K562 (cell line): ENCODE measurements around the gene SRRT. TPM values are rescaled to one million over a fixed set of nuclear protein-coding genes. Genes with fewer than 3 reads are reported as not detected.
A peak's percentile ranks its signal among the peaks of the same experiment; 100 is the strongest.

ENCODE experiments used
- BHLHE40 ChIP-seq: IDR thresholded peaks from 2 replicates; pipeline ENCODE4 v1.6.1; 2011; ENCODE audit warnings: low read length, improper control_type of control experiment
- CREB3L1 ChIP-seq: fragments of 450-650 bp; IDR thresholded peaks from 2 replicates; pipeline ENCODE4 v1.6.1; 2014; ENCODE audit warnings: low read depth, mild to moderate bottlenecking, moderate library complexity, borderline replicate concordance
- GATA2 ChIP-seq: sonication (generic); formaldehyde crosslinking; IDR thresholded peaks from 2 replicates; pipeline ENCODE4 v1.4.0; 2020; ENCODE audit warnings: mild to moderate bottlenecking, missing genetic modification reagents
- KLF16 ChIP-seq: IDR thresholded peaks from 2 replicates; pipeline ENCODE4 v1.6.1; 2016; ENCODE audit warnings: antibody characterized with exemption
- NFATC3 ChIP-seq: fragments of 450-650 bp; IDR thresholded peaks from 2 replicates; pipeline ENCODE4 v1.6.1; 2017; ENCODE audit warnings: mild to moderate bottlenecking
- NFRKB ChIP-seq: fragments of 450-650 bp; IDR thresholded peaks from 2 replicates; pipeline ENCODE4 v1.6.1; 2016; ENCODE audit warnings: low read depth
- POLR2B ChIP-seq: fragments of 450-650 bp; IDR thresholded peaks from 2 replicates; pipeline ENCODE4 v1.6.1; 2018; ENCODE audit warnings: low read depth; ENCODE audit not compliant: partially characterized antibody
- RAD21 ChIP-seq, 2 experiments: fragments of 250-450 bp in 1 of 2; fragments of 450-650 bp in 1 of 2; sonication (Bioruptor Pico) in 1 of 2; formaldehyde crosslinking in 1 of 2; IDR thresholded peaks in 1 of 2; conservative IDR thresholded peaks in 1 of 2; 2 replicates each; pipeline versions ENCODE4 v1.4.0 to v1.8.0; 2020 to 2022; ENCODE audit warnings: mild to moderate bottlenecking in 2 of 2, moderate library complexity in 1 of 2
- RBM25 ChIP-seq: fragments of 200-400 bp; formaldehyde crosslinking; IDR thresholded peaks from 2 replicates; pipeline ENCODE4 v1.6.1; 2018; ENCODE audit warnings: low read length, low read depth, moderate library complexity; ENCODE audit not compliant: severe bottlenecking
- SRF ChIP-seq, 2 experiments: fragments of 250-450, 450-650 bp in 1 of 2; sonication (Bioruptor Pico) in 1 of 2; sonication (generic) in 1 of 2; formaldehyde crosslinking; IDR thresholded peaks; 2 replicates each; pipeline versions ENCODE4 v1.5.0 to v1.5.1; 2020 to 2022; ENCODE audit warnings: mild to moderate bottlenecking in 1 of 2, missing genetic modification reagents in 1 of 2
- TBL1XR1 ChIP-seq, 2 experiments: IDR thresholded peaks; 2 replicates each; pipeline ENCODE4 v1.6.1; 2012; ENCODE audit warnings: improper control_type of control experiment in 2 of 2, low read length in 2 of 2, mild to moderate bottlenecking in 1 of 2
- TRIM28 ChIP-seq: fragments of 450-650 bp; IDR thresholded peaks from 2 replicates; pipeline ENCODE4 v1.6.1; 2017
- UBTF ChIP-seq, 2 experiments: IDR thresholded peaks; 2 replicates each; pipeline ENCODE4 v1.6.1; 2012; ENCODE audit warnings: improper control_type of control experiment in 2 of 2, low read depth in 2 of 2, low read length in 2 of 2, borderline replicate concordance in 1 of 2
- USF2 ChIP-seq: sonication (generic); formaldehyde crosslinking; IDR thresholded peaks from 2 replicates; pipeline ENCODE4 v1.5.0; 2020; ENCODE audit warnings: missing genetic modification reagents
- ZBED1 ChIP-seq: IDR thresholded peaks from 2 replicates; pipeline ENCODE4 v1.6.1; 2014
- ZC3H8 ChIP-seq: fragments of 450-650 bp; IDR thresholded peaks from 2 replicates; pipeline ENCODE4 v1.6.1; 2017
- ZNF232 ChIP-seq: sonication (generic); formaldehyde crosslinking; IDR thresholded peaks from 2 replicates; pipeline ENCODE4 v1.8.0; 2022; ENCODE audit warnings: mild to moderate bottlenecking, missing genetic modification reagents
- polyA plus RNA-seq, 8 experiments: library from polyadenylated mRNA; depleted of rRNA in 4 of 8; stranded (reverse) in 5 of 8; unstranded in 3 of 8; fragments of >200 nt; fragmentation: Nextera tagmentation in 2 of 8; fragmentation: Illumina TruSeq in 1 of 8; extraction: Ambion mirVana in 2 of 8; extraction: Trizol in 1 of 8; gene quantifications; 2 replicates each; pipeline versions ENCODE4 v1.2.1 to v1.2.3, GENCODE V29; 2011 to 2014; ENCODE audit warnings: inconsistent platforms in 1 of 8, missing spikeins in 1 of 8
- total RNA-seq, 7 experiments: library from RNA; depleted of rRNA in 6 of 7; stranded (reverse); fragments of >200 nt in 6 of 7; fragmentation: Illumina TruSeq in 2 of 7; extraction: Trizol in 2 of 7; gene quantifications; 2 replicates each; pipeline versions ENCODE4 v1.2.1 to v1.2.3, GENCODE V29; 2011 to 2021; ENCODE audit warnings: low replicate concordance in 1 of 7
- TF ChIP-seq, protein P1 (sequence below): sonication (generic); formaldehyde crosslinking; IDR thresholded peaks from 2 replicates; pipeline ENCODE4 v1.8.0; 2022; ENCODE audit warnings: mild to moderate bottlenecking, missing genetic modification reagents, borderline replicate concordance
- TF ChIP-seq, protein P2 (sequence below): sonication (generic); formaldehyde crosslinking; IDR thresholded peaks from 2 replicates; pipeline ENCODE4 v1.8.0; 2022; ENCODE audit warnings: mild to moderate bottlenecking, low read depth, missing genetic modification reagents
- TF ChIP-seq, protein P3 (sequence below): sonication (generic); formaldehyde crosslinking; IDR thresholded peaks from 2 replicates; pipeline ENCODE4 v1.9.0; 2022; ENCODE audit warnings: mild to moderate bottlenecking, missing genetic modification reagents

SRRT gene
- total and polyA plus RNA-seq, 9 of the 15 experiments (the other 6 are each of a cell fraction or from before 2014, with no cell fraction given) = 10.3 to 263 (median 84.4) TPM

GRCh38 chr7:100837099-100837836 is 37.6 kb upstream of the SRRT start (continued):
- TF ChIP-seq CREB3L1 (peak; percentile 86), ZNF232 (CRISPR knock-in tag) (no peak), SRF (CRISPR knock-in tag; IDR thresholded peaks at IDR 0.05) (no peak), UBTF (IDR thresholded peaks at IDR 0.05; ENCODE audit: borderline replicate concordance in 1 of 2, low read depth in 2 of 2, low read length in 2 of 2) (no peak), ZBED1 (peak; percentile 54; the same call in 1 of the 2 replicates), NFRKB (0 out of 2 replicates have a peak, but pooled peaks have one; percentile 91), RAD21 (CRISPR knock-in tag; conservative IDR thresholded peaks at IDR 0.05 in 1 of 2, IDR thresholded peaks at IDR 0.05 in 1 of 2) (no peak), POLR2B (peak; percentile 44), KLF16 (no peak), NFATC3 (no peak), RBM25 (no peak), USF2 (CRISPR knock-in tag) (peak; percentile 100), TBL1XR1 (IDR thresholded peaks at IDR 0.05; ENCODE audit: low read length in 2 of 2) (no peak), BHLHE40 (peak; percentile 96), ZC3H8 (no peak), GATA2 (CRISPR knock-in tag) (no peak), TRIM28 (peak; percentile 54; the same call in 1 of the 2 replicates)
- TF ChIP-seq, protein P1, sequence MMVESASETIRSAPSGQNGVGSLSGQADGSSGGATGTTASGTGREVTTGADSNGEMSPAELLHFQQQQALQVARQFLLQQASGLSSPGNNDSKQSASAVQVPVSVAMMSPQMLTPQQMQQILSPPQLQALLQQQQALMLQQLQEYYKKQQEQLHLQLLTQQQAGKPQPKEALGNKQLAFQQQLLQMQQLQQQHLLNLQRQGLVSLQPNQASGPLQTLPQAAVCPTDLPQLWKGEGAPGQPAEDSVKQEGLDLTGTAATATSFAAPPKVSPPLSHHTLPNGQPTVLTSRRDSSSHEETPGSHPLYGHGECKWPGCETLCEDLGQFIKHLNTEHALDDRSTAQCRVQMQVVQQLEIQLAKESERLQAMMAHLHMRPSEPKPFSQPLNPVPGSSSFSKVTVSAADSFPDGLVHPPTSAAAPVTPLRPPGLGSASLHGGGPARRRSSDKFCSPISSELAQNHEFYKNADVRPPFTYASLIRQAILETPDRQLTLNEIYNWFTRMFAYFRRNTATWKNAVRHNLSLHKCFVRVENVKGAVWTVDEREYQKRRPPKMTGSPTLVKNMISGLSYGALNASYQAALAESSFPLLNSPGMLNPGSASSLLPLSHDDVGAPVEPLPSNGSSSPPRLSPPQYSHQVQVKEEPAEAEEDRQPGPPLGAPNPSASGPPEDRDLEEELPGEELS (CRISPR knock-in tag) = no peak
- TF ChIP-seq, protein P2, sequence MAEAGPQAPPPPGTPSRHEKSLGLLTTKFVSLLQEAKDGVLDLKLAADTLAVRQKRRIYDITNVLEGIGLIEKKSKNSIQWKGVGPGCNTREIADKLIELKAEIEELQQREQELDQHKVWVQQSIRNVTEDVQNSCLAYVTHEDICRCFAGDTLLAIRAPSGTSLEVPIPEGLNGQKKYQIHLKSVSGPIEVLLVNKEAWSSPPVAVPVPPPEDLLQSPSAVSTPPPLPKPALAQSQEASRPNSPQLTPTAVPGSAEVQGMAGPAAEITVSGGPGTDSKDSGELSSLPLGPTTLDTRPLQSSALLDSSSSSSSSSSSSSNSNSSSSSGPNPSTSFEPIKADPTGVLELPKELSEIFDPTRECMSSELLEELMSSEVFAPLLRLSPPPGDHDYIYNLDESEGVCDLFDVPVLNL = peak; percentile 76; the same call in 1 of the 2 replicates
- TF ChIP-seq, protein P3, sequence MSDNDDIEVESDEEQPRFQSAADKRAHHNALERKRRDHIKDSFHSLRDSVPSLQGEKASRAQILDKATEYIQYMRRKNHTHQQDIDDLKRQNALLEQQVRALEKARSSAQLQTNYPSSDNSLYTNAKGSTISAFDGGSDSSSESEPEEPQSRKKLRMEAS (CRISPR knock-in tag) = peak; percentile 90
